Stimulated activated CD8-positive, alpha-beta memory T cell treated with anti-CD3 and anti-CD28 coated beads, Interleukin-2, amount 100 ng/mL, for 48 hours (primary cell): ENCODE data around the gene MBNL1.

ENCODE experiments used
- DNase-seq, 2 donors: peaks; one replicate each; pipeline ENCODE4 v3.0.0-alpha.2; 2020; ENCODE audit warnings: low read depth in 2 of 2

Gene MBNL1

GRCh38 chr3:152477422-152477821 is 208.7 kb downstream of the MBNL1 start:
- DNase-seq, result no peak

- DNase-seq, result no peak
Measured at GRCh38 chr3:152480282-152480953, 211.7 kb downstream of the MBNL1 start.

- DNase-seq, result no peak
Measured at GRCh38 chr3:152486364-152486763, 217.6 kb downstream of the MBNL1 start.

GRCh38 chr3:152488449-152488848 is 219.7 kb downstream of the MBNL1 start:
- no peak for DNase-seq

- no peak for DNase-seq
Measured at GRCh38 chr3:152491922-152492321, 223.2 kb downstream of the MBNL1 start.

GRCh38 chr3:152496286-152496685 is 227.6 kb downstream of the MBNL1 start:
- DNase-seq, result no peak

GRCh38 chr3:152496716-152497115 is 228.0 kb downstream of the MBNL1 start:
- no peak for DNase-seq

- no peak for DNase-seq
Measured at GRCh38 chr3:152497457-152497856, 228.7 kb downstream of the MBNL1 start.

GRCh38 chr3:152497890-152498289 is 229.2 kb downstream of the MBNL1 start:
- DNase-seq, result no peak

- no peak for DNase-seq
Measured at GRCh38 chr3:152499791-152500385, 231.2 kb downstream of the MBNL1 start.

- peak; percentile 10 to 14 for DNase-seq
Measured at GRCh38 chr3:152505926-152506325, 237.2 kb downstream of the MBNL1 start.

GRCh38 chr3:152508705-152509104 is 240.0 kb downstream of the MBNL1 start:
- no peak for DNase-seq

- no peak for DNase-seq
Measured at GRCh38 chr3:152511904-152512303, 243.2 kb downstream of the MBNL1 start.

- no peak for DNase-seq
Measured at GRCh38 chr3:152513301-152513960, 244.7 kb downstream of the MBNL1 start.
